WI38 (cell line): ENCODE data around the gene TCF12.
"Not testable (repeated sequence)": the region's sequence is repeated elsewhere in the genome, so short reads cannot be mapped to it uniquely, and the experiment has no call there.

Experiments used
- H3K4me3 ChIP-seq: 2 replicates; pipeline ENCODE4 v1.5.1; 2011; ENCODE audit warnings: low read depth, mild to moderate bottlenecking, control low read depth, low read length
- CTCF ChIP-seq: IDR thresholded peaks from 2 replicates; pipeline ENCODE4 v1.5.1; 2012; ENCODE audit warnings: low read depth, mild to moderate bottlenecking, control low read depth, low read length

TCF12 gene

GRCh38 chr15:57152666-57153539 is 234.5 kb downstream of the TCF12 start:
- H3K4me3 ChIP-seq: no peak overlapping the region

GRCh38 chr15:57156210-57156884 is 237.9 kb downstream of the TCF12 start:
- no peak for TF ChIP-seq CTCF
- H3K4me3 ChIP-seq: no peak overlapping the region

More at GRCh38 chr15:57152666-57153539, 234.5 kb downstream of the TCF12 start:
- TF ChIP-seq CTCF: no peak

- no peak overlapping the region for H3K4me3 ChIP-seq
Measured at GRCh38 chr15:57158589-57158988, 240.1 kb downstream of the TCF12 start.

GRCh38 chr15:57158997-57159668 is 240.7 kb downstream of the TCF12 start:
- no peak for TF ChIP-seq CTCF
- no peak overlapping the region for H3K4me3 ChIP-seq

More at GRCh38 chr15:57158589-57158988, 240.1 kb downstream of the TCF12 start:
- TF ChIP-seq CTCF: no peak

- H3K4me3 ChIP-seq: no peak overlapping the region
- no peak for TF ChIP-seq CTCF
Measured at GRCh38 chr15:57159767-57160166, 241.3 kb downstream of the TCF12 start.

- H3K4me3 ChIP-seq: no peak overlapping the region
- no peak for TF ChIP-seq CTCF
Measured at GRCh38 chr15:57160823-57161560, 242.5 kb downstream of the TCF12 start.

GRCh38 chr15:57164251-57164650 is 245.8 kb downstream of the TCF12 start:
- not testable (repeated sequence) for H3K4me3 ChIP-seq
